Measurements from ENCODE around the gene GAPDHS. TPM values are rescaled to one million over a fixed set of nuclear protein-coding genes. Genes with fewer than 3 reads are reported as not detected.

Gene GAPDHS
- total and polyA plus RNA-seq, 2 of the 4 experiments (the other 2 are of a cell fraction) = not detected

- no peak overlapping the region for H2AK5ac ChIP-seq (ENCODE audit: low read depth, low read length)
- peaks cover 8% of the 10 kb centered on the region; the same call in 1 of the 2 replicates for H3K27me3 ChIP-seq (ENCODE audit: control insufficient read depth, insufficient read depth, low read length)
- H3K9ac ChIP-seq (ENCODE audit: low read depth, low read length) = no peak overlapping the region
- no peak overlapping the region for H3K4me3 ChIP-seq (ENCODE audit: insufficient read depth, low read depth, low read length)
- H2BK120ac ChIP-seq (ENCODE audit: low read depth, low read length) = no peak overlapping the region
- no peak overlapping the region for H4K5ac ChIP-seq (ENCODE audit: low read depth, low read length)
- H3K56ac ChIP-seq (ENCODE audit: extremely low read depth, insufficient read depth, low read length) = no peak overlapping the region
- no peaks in the 10 kb centered on the region for H3K9me3 ChIP-seq (ENCODE audit: control insufficient read depth, insufficient read depth, low read length)
- H2AK9ac ChIP-seq (replicated peaks; ENCODE audit: low read depth, low read length, poor library complexity) = no peak overlapping the region
- H2BK5ac ChIP-seq (ENCODE audit: low read depth, low read length, poor library complexity, severe bottlenecking) = no peak overlapping the region
- no peaks in the 10 kb centered on the region for H3K36me3 ChIP-seq (ENCODE audit: control insufficient read depth, insufficient read depth, low read length)
- no peak overlapping the region for H3K23ac ChIP-seq (ENCODE audit: low read depth, low read length)
- dilution Hi-C loops (cut with HindIII; ENCODE audit: low sequenced_read_pairs, unreplicated experiment) = no loop called here
- H3K27ac ChIP-seq (ENCODE audit: insufficient read depth, low read length) = no peak overlapping the region
- no peak overlapping the region for H4K8ac ChIP-seq (ENCODE audit: low read depth in 2 of 2, low read length in 2 of 2)
- intact Hi-C loops (cut with micrococcal nuclease) = no loop called here
- ChIA-PET POLR2A (ENCODE audit: unreplicated experiment) (no interaction called here), CTCF (no interaction called here)
- H3K79me1 ChIP-seq (ENCODE audit: low read depth in 1 of 2, low read length in 2 of 2) = no peaks in the 10 kb centered on the region
- DNase-seq = no peak
- no peak overlapping the region for H3K4ac ChIP-seq (ENCODE audit: low read depth, low read length)
- no peaks in the 10 kb centered on the region for H4K20me1 ChIP-seq (ENCODE audit: insufficient read depth, low read length)
- BruUV-seq (replicated peaks) = no TSS peak
- peaks cover 11% of the 10 kb centered on the region for H3K4me1 ChIP-seq (ENCODE audit: control insufficient read depth, insufficient read depth, low read length)
- no peak overlapping the region for H3K18ac ChIP-seq (ENCODE audit: low read depth, low read length)
- no peak overlapping the region for H3K14ac ChIP-seq (replicated peaks; ENCODE audit: low read depth, low read length)
- no peak for ATAC-seq (ENCODE audit: low read depth)
- no peak overlapping the region for H2BK20ac ChIP-seq (ENCODE audit: low read depth, low read length)
- H3K9me1 ChIP-seq (ENCODE audit: insufficient read depth, low read length) = peaks cover 15% of the 10 kb centered on the region
- no peak overlapping the region for H3K4me2 ChIP-seq (ENCODE audit: low read depth, low read length)
- H2AFZ ChIP-seq (replicated peaks; ENCODE audit: low read length, poor library complexity) = no peak overlapping the region
- no peak overlapping the region for H4K91ac ChIP-seq (ENCODE audit: insufficient read depth, low read depth, low read length)
- in situ Hi-C loops (cut with MboI; ENCODE audit: low sequenced_read_pairs) = no loop called here
- TF ChIP-seq RAD21 (IDR thresholded peaks at IDR 0.05; ENCODE audit: low read length) = no peak
- no peak for TF ChIP-seq RFX5 (IDR thresholded peaks at IDR 0.05; ENCODE audit: low read depth, low read length)
- TF ChIP-seq NFE2L2 (IDR thresholded peaks at IDR 0.05; ENCODE audit: low read depth, low read length) = no peak
- no peak for TF ChIP-seq USF2 (IDR thresholded peaks at IDR 0.05; ENCODE audit: low read depth, low read length)
- TF ChIP-seq POLR2A (IDR thresholded peaks at IDR 0.05; ENCODE audit: low read depth, low read length) = no peak
- TF ChIP-seq SMC3 (IDR thresholded peaks at IDR 0.05; ENCODE audit: low read depth, low read length) = no peak
- TF ChIP-seq MAFK (IDR thresholded peaks at IDR 0.05; ENCODE audit: low read depth, low read length) = no peak
- no peak for TF ChIP-seq CEBPB (IDR thresholded peaks at IDR 0.05; ENCODE audit: low read depth, low read length)
- no peak for TF ChIP-seq CTCF (conservative IDR thresholded peaks at IDR 0.05; ENCODE audit: low read depth, low read length)
- no peak for TF ChIP-seq CHD1 (IDR thresholded peaks at IDR 0.05; ENCODE audit: low read depth, low read length)
- WGBS, 2 experiments (ENCODE audit: extremely low coverage in 2 of 2, insufficient read length in 1 of 2) = 0% methylated on average over 1 of the region's 6 CpGs; no CpG with 5 or more reads in 1 of the 2 experiments
- H2BK15ac ChIP-seq (ENCODE audit: low read depth, low read length) = no peak overlapping the region
These were observed 2.0 kb upstream of the GAPDHS start for GRCh38 chr19:35531291-35531690.
